Germinal center (tissue), 1 donor: ENCODE data around the gene SLC12A5.
A peak's percentile ranks its signal among the peaks of the same experiment; 100 is the strongest.
"Not testable (repeated sequence)": the region's sequence is repeated elsewhere in the genome, so short reads cannot be mapped to it uniquely, and the experiment has no call there.

ENCODE experiments used
- DNase-seq: peaks from one replicate; pipeline ENCODE4 v3.0.0; 2012; ENCODE audit warnings: mixed read lengths, low spot score

Gene SLC12A5

GRCh38 chr20:46028772-46029371 lies at the start of gene SLC12A5:
Gene SLC12A5 (plus strand): TSS chr20:46029215. CDS start chr20:46029345, 130 bp downstream.
- no peak for DNase-seq

GRCh38 chr20:45981261-45981660 lies 47.8 kb upstream of the SLC12A5 start:
- DNase-seq: no peak

- no peak for DNase-seq
These were observed 45.7 kb upstream of the SLC12A5 start for GRCh38 chr20:45983279-45983743.

GRCh38 chr20:45985573-45985972 lies 43.4 kb upstream of the SLC12A5 start:
- DNase-seq: no peak

GRCh38 chr20:45987108-45987780 lies 41.8 kb upstream of the SLC12A5 start:
- DNase-seq: peak; percentile 83

GRCh38 chr20:45988830-45989229 lies 40.2 kb upstream of the SLC12A5 start:
- DNase-seq: not testable (repeated sequence)

- no peak for DNase-seq
These were observed 37.4 kb upstream of the SLC12A5 start for GRCh38 chr20:45991616-45992015.

GRCh38 chr20:45993197-45993951 lies 35.6 kb upstream of the SLC12A5 start:
- DNase-seq: no peak

GRCh38 chr20:45994761-45995493 lies 34.1 kb upstream of the SLC12A5 start:
- DNase-seq: no peak

- not testable (repeated sequence) for DNase-seq
These were observed 33.4 kb upstream of the SLC12A5 start for GRCh38 chr20:45995495-45996097.

GRCh38 chr20:45997187-45997586 lies 31.8 kb upstream of the SLC12A5 start:
- DNase-seq: no peak

GRCh38 chr20:45998337-45998736 lies 30.7 kb upstream of the SLC12A5 start:
- DNase-seq: no peak

- no peak for DNase-seq
These were observed 30.3 kb upstream of the SLC12A5 start for GRCh38 chr20:45998761-45999160.

- DNase-seq: no peak
These were observed 29.3 kb upstream of the SLC12A5 start for GRCh38 chr20:45999557-46000261.

- no peak for DNase-seq
These were observed 28.6 kb upstream of the SLC12A5 start for GRCh38 chr20:46000262-46000996.

GRCh38 chr20:46001498-46001897 lies 27.5 kb upstream of the SLC12A5 start:
- DNase-seq: no peak

- DNase-seq: no peak
These were observed 27.0 kb upstream of the SLC12A5 start for GRCh38 chr20:46002008-46002407.

GRCh38 chr20:46004187-46004586 lies 24.8 kb upstream of the SLC12A5 start:
- no peak for DNase-seq

- no peak for DNase-seq
These were observed 24.0 kb upstream of the SLC12A5 start for GRCh38 chr20:46004889-46005473.
